ENCODE results near the gene ARHGAP18. TPM values are rescaled to one million over a fixed set of nuclear protein-coding genes. Genes with fewer than 3 reads are reported as not detected.

Gene ARHGAP18
- total and polyA plus RNA-seq, 2 of the 13 experiments (the other 11 are each of a cell fraction or from before 2014, with no cell fraction given): 58.2 to 115 TPM

- TF ChIP-seq, protein P1, sequence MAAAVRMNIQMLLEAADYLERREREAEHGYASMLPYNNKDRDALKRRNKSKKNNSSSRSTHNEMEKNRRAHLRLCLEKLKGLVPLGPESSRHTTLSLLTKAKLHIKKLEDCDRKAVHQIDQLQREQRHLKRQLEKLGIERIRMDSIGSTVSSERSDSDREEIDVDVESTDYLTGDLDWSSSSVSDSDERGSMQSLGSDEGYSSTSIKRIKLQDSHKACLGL (CRISPR knock-in tag; IDR thresholded peaks at IDR 0.05): no peak
- TF ChIP-seq AHDC1 (CRISPR knock-in tag; IDR thresholded peaks at IDR 0.05; ENCODE audit: borderline replicate concordance): no peak
- TF ChIP-seq ZFY (CRISPR knock-in tag; IDR thresholded peaks at IDR 0.05): no peak
- TF ChIP-seq ELF3 (CRISPR knock-in tag; IDR thresholded peaks at IDR 0.05): peak; percentile 88
- TF ChIP-seq TRAFD1 (CRISPR knock-in tag; IDR thresholded peaks at IDR 0.05; ENCODE audit: borderline replicate concordance): no peak
- no peak for TF ChIP-seq ZSCAN22 (CRISPR knock-in tag; IDR thresholded peaks at IDR 0.05)
- no peak for TF ChIP-seq ZSCAN21 (CRISPR knock-in tag; IDR thresholded peaks at IDR 0.05; ENCODE audit: borderline replicate concordance)
- TF ChIP-seq ZNF282 (IDR thresholded peaks at IDR 0.05; ENCODE audit: partially characterized antibody): no peak
- no peak for TF ChIP-seq ZBTB26 (CRISPR knock-in tag; IDR thresholded peaks at IDR 0.05; ENCODE audit: borderline replicate concordance)
- no peak for TF ChIP-seq CBX2 (IDR thresholded peaks at IDR 0.05; ENCODE audit: low read depth, low read length)
- no peak for TF ChIP-seq CBX2 (CRISPR knock-in tag; IDR thresholded peaks at IDR 0.05; ENCODE audit: low read depth)
- no peak for TF ChIP-seq MXD4 (CRISPR knock-in tag; IDR thresholded peaks at IDR 0.05)
- TF ChIP-seq MBD4 (IDR thresholded peaks at IDR 0.05; ENCODE audit: borderline replicate concordance, low read length): no peak
- no peak for TF ChIP-seq THYN1 (CRISPR knock-in tag; IDR thresholded peaks at IDR 0.05; ENCODE audit: borderline replicate concordance, low read depth)
- no peak for TF ChIP-seq SAFB2 (CRISPR knock-in tag; IDR thresholded peaks at IDR 0.05; ENCODE audit: borderline replicate concordance, low read depth)
- no peak for TF ChIP-seq ZNF232 (CRISPR knock-in tag; IDR thresholded peaks at IDR 0.05; ENCODE audit: borderline replicate concordance)
- peak; percentile 77 for TF ChIP-seq ZNF652 (CRISPR knock-in tag; IDR thresholded peaks at IDR 0.05; ENCODE audit: borderline replicate concordance, low read depth)
- 0 out of 2 replicates have a peak, but pooled peaks have one; percentile 37 for TF ChIP-seq THAP11 (CRISPR knock-in tag; IDR thresholded peaks at IDR 0.05)
- no peak for TF ChIP-seq ZNF777 (CRISPR knock-in tag; IDR thresholded peaks at IDR 0.05)
These were observed 65.4 kb downstream of the ARHGAP18 start (continued) for GRCh38 chr6:129644567-129645015.
